Right ventricle myocardium inferior (tissue), 1 donor: ENCODE data around the gene RFPL3. TPM values are rescaled to one million over a fixed set of nuclear protein-coding genes. Genes with fewer than 3 reads are reported as not detected.
"Not testable (repeated sequence)": the region's sequence is repeated elsewhere in the genome, so short reads cannot be mapped to it uniquely, and the experiment has no call there.

Experiments used
- ATAC-seq: fragments of 200-7000 bp; cut with Tn5 transposase; one replicate; pipeline ENCODE4 v1.9.1; 2020; ENCODE audit warnings: mild to moderate bottlenecking, moderate library complexity
- DNase-seq: peaks from one replicate; pipeline ENCODE4 v3.0.0; 2021; ENCODE audit errors: missing footprints
- intact Hi-C: fragments of 100-400 bp; cut with DNase I; formaldehyde crosslinking; loops from one replicate; pipeline ENCODE4 v1.11.0; 2022
- total RNA-seq: library from RNA; stranded (reverse); fragmentation: NEBNext Ultra II Directional; extraction: Animal tissue kit (Norgen Biotek cat#: 25700); gene quantifications from one replicate; pipeline ENCODE4 v1.2.1, GENCODE V29; 2021
- donor health status: DM: no; HTN: yes; CAD: no; lungs with severe emphysema.

Gene RFPL3
- total RNA-seq, 1 donor from 2014 or later, result not detected

DNA sequence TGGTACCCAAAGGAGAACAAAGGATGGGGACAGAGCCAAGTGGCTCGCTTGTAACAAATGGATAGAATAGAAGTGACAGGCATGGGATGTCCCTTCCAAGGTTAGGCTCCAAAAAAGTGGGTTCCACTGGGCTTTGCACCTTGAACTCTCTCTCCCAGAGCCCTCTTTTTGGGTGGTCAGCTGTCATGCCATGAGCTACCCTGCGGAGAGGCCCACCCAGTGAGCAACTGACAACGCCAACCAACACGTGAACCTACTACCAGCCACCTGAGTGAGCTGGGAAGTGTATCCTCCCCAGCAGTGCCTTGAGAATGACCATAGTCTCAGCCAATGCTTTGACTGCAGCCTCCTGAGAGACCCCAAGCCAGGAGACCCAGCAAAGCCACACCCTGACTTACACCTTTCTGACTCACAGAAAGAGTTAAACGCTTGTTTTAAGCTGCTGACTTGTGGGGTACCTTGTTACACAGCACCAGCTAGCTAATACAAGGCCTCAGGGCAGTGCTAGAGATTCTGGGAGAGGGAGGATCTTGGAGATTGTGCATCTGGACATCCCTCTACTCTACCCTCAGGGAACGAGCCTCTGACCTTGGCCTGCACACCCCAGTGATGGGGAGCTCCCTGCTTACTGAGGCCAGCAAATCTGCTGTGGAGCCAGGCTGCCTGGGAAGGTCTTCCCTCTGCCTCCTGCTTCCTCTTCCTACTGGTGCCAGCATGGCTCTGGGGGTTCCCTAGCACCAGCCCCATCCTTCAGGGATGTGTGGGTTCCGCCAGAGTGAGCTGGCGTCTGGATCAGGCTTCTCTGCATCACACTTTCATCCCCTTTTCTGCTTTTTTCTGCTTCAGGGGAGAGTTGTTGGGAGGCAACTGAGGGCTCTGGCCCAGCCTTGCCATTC is 29.1 kb upstream of the RFPL3 start:
- no peak for ATAC-seq
- intact Hi-C loops, result no loop called here
- peak; percentile 49 for DNase-seq

GRCh38 chr22:32329202-32329645 is 28.4 kb upstream of the RFPL3 start:
- ATAC-seq (no peak), DNase-seq (peak; percentile 16)
- intact Hi-C loops, result no loop called here

DNA sequence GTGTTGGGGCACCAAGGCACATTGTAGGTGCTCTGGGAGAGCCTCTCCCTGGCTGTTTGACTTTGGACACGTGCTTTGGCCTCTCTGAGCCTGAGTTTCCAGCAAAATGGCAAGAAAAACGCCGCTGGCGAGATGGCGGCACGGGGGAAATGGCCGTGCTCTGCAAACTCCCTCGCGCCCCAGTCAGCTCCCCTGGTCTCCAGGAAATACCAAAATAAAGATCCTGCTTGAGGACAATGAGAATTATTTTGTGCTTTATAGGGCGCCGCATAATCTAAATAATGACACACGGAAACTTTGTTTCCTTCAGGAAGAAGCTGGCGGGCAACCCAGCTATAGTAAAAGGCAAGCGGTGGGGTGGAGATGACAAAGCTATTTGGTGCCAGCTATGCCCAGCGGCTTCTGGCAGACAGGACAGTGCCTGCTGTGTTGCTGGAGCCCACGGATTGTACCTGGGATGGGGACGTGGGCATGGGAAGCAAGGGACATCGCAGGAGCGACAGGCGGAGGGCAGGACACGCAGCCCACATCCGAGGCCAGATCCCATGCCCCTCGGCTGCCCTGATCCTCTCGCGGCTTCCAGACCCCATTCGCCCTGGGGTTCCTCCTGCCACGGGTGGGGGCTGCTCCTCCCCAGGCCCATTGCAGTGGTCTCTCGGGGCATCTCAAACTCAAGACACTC is 26.3 kb upstream of the RFPL3 start:
- no peak for ATAC-seq
- intact Hi-C loops, result no loop called here
- peak; percentile 16 for DNase-seq

DNA sequence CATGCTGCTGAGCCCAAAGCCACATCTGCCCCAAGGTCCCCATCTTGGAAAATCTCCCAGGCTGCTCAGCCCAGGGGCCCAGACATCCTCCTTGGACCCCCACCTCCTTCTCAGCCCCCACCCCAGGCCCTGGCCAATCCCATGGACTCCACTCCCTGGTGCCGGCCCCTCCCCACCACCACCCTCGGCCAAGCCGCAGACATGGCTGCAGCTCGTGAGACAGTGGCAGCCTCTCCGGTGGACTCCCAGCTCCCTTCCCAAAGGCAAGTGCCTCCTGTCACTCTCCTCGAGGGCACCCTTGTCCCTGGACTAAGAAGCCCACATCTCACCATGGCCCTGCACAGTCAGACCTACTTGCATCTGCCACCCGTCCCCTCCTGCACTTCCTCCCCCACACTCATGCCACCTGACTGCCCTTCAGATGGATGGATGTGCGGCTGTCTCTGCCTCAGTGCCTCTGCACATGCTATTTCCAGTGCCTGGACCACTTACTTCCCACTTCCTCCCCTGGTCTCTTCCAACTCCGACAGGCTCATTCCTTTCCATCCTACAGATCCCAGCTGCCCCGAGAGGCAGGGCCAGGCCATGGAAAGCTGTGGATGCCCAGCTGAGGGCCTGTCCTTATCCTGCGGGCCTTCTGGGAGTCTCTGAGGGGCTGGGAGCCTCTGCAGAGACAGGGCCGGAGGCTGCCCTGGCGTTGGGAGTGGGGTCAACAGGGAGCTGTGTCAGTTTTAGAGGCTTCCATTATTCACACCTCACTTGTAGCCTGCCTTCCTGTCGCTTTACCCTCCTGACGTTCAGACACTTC is 25.5 kb upstream of the RFPL3 start:
- intact Hi-C loops, result no loop called here
- ATAC-seq (no peak), DNase-seq (peak; percentile 42)

- intact Hi-C loops, result no loop called here
- DNase-seq (peak; percentile 30), ATAC-seq (no peak)
These were observed 24.4 kb upstream of the RFPL3 start for GRCh38 chr22:32333141-32333768.

DNA sequence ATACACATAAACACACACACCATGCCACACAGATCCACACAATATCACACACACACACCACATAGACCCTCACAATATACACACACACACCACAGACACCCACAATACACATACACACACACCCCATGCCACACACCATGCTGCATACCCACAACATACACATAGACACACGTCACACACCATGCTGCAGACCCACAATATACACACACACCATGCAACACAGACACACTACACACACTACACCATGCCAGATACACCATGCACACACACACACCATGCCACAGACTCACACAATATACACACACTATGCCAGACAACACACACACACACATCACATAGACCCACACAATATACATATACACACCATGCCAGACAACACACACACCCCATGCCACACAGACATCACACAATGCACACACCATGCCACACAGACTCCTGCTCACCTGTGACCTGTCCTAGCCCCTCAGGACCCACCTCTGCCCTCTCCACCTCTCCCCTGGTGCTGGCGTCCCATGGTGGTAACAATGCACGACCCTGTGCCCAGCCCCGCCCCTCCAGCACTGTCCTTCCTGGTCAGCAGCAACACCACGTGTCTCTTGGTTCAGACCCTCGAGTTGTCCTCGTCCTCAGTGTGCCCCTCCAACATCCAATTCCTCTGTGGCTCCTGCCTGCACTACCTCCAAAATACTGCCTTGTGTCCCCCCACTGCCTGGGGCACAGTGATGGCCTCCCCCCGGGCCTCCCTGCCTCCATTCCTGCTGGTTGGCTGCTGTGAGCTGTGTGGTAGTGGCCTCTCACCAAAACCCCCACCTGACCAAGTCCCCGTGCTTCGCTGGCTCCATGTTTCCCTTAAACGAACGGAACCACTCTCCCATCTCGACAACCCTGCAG is 23.7 kb upstream of the RFPL3 start:
- ATAC-seq, result peak; percentile 15
- DNase-seq, result peak; percentile 56
- intact Hi-C loops, result no loop called here

- ATAC-seq, result peak; percentile 69
- peak; percentile 53 for DNase-seq
- intact Hi-C loops, result no loop called here
These were observed 22.9 kb upstream of the RFPL3 start for GRCh38 chr22:32334660-32335365.

GRCh38 chr22:32335471-32335870 is 22.2 kb upstream of the RFPL3 start:
- DNase-seq, result no peak
- intact Hi-C loops, result no loop called here
- no peak for ATAC-seq

GRCh38 chr22:32336121-32336603 is 21.5 kb upstream of the RFPL3 start:
- intact Hi-C loops, result no loop called here
- no peak for ATAC-seq
- DNase-seq, result no peak

GRCh38 chr22:32336771-32337424 is 20.8 kb upstream of the RFPL3 start:
- DNase-seq (no peak), ATAC-seq (no peak)
- intact Hi-C loops, result no loop called here

GRCh38 chr22:32337425-32337824 is 20.2 kb upstream of the RFPL3 start:
- ATAC-seq, intact Hi-C loops, DNase-seq: not testable (repeated sequence)

GRCh38 chr22:32338757-32339156 is 18.9 kb upstream of the RFPL3 start:
- intact Hi-C loops, result no loop called here
- DNase-seq (no peak), ATAC-seq (no peak)

DNA sequence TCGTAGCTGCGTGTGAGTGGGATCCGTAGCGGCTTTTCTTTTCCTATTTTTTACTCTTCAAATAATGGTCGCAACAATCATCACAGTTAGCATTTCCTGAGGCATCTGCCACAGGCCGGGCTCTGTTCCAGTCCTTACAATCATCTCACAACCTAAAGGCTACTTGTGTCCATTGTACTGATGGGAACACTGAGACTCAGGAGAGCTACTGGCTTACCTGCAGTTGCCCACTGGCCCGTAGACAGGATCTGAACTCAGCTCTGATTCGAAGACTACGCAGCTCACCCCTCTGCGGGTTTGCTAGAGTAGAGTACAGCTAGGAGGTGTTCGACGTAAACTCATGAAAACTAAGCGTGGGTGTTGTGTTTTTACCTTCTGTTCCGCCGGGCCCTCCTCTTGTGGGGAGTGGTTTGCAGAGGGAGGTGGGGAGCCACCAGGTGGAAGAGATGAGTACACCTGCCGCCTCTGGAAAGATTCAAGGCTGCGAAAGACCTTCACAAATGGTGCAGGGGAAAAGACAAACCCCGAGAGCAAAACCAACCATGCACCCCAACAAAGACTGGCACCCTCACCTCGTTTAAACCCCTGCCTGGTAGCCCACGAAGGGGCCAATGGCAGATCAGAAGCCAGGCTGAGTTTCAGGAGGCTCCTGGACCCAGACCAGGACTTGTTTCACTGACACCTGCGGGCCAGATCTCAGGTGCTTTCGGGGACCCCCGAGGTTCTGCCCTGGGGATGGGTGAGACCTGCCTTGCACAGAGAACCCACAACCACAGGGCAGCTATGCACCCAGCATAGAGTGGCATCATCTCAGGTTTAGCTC is 18.3 kb upstream of the RFPL3 start:
- intact Hi-C loops, result no loop called here
- DNase-seq (no peak), ATAC-seq (no peak)

- no peak for ATAC-seq
- intact Hi-C loops, result no loop called here
- no peak for DNase-seq
These were observed 17.3 kb upstream of the RFPL3 start for GRCh38 chr22:32340411-32340810.

DNA sequence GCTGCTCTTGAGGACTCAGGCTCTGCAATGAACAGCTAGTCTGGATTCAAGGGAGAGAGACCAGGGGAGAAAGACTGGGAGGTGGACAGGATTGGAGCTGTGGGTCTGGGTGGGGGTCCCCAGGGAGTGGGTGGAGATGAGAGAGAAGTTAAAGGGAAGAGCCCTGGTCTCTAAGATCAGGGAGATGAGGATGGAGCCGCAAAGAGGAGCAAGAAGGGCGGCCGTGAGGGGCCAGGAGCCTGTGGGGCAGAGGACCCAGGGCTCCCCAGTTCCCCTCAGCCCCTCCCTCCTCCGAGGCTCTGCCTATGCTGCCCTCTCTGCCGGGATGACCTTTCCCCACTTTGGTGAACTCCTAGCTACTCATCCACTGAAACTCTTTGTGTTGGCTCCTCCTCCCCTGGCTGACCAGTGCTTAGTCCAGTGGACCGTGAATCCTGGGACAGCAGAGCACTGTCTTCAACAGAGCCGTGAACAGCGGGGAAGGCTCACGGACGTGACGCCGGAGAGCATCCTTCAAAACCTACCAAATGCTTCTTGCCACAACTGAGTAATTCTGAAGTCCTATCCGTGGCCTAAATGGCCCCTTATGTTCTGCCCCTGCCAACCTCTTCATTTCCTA is 16.4 kb upstream of the RFPL3 start:
- no peak for ATAC-seq
- intact Hi-C loops, result no loop called here

More for the DNA sequence above, 16.4 kb upstream of the RFPL3 start:
- DNase-seq, result no peak
